Measurements from ENCODE around the gene RYR2.

RYR2 gene

DNA sequence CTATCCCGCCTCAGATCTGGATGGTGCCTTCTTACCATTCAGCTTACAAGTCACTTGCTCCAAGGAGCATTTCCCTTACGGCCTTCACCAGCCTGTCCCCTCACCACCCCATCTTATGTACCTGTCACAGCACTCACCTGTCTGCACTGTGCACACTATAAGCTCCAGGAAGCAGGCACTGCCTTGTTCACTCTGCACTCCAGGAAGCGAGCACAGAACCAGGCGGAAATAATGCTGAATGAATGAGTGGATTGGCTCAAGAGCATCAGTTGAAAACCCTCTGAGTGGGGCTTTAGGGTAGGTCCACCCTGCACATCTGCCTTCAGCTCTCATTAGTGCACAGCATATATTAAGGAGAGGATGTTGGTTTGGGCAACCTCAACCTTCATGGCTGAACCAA, 8.9 kb upstream of the RYR2 start:
- no peak for DNase-seq

DNA sequence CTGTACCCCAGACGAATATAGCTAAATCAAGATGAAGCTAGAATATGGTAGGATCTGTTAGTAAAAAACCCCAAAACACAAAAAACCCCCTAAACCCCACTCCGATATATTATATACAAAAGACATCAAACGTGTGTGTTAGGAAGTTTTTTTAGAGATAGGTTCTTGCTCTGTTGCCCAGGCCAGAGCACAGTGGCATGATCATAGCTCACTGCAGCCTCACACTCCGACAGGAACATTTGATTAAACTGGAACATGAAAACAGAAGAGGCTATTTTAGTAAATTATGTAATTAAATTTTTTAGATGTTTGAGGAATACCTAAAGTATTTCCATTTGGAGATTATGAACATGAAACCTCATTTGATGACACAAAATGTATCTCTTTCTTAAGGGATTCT, 8.2 kb upstream of the RYR2 start:
- no peak for DNase-seq

DNA sequence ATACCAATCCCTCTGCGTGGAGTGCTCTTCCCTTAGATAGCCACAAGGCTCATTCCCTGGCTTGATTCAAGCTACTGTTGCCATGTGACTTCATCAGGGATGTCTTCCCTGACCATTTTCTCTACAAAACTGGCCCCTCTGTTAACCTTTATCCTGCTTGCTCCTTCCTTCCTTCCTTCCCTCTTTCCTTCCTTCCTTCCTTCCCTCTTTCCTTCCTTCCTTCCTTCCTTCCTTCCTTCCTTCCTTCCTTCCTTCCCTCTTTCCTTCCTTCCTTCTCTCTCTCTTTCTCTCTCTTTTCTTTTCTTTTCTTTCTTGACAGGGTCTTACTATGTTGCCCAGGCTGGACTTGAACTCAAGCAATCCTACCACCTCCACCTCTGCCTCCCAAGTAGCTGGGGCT, 6.2 kb upstream of the RYR2 start:
- no peak for DNase-seq

DNA sequence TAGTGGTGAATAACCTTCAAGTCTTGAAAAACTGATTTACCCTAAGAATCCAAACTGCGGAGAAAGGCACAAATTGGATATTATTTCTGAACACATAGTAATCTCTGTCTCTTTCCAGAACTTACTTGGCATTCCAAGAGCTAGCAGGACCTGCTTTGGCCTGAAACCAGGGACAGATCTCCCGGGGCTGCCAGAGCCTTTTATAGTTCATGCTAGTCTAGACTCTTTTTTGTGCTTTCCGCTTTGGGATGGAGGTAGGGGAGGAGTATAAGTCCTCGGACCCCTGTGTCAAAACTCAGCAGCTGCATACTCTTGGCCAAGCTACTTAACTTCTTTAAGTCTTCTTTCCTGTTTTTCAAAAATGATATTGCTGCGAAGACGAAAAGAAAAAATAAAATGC, 3.8 kb upstream of the RYR2 start:
- no peak for DNase-seq

DNA sequence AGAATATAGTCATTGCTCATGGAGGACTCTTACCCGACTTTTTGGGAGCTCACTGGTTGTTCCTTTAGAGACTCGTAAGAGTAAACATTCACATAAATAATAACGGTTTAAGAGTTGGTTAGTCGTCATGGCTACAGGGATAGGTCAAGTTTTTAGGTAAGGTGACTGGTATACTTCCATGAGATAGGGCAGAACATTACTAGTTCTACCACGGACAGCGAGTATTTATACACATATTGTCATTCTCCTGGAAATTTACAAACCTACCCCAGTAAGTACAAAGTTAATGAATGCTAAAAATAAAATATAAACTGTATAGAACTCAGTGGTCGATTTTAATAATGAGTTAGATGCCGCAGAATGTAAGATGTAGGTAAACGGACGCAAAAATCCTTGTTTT, 1.2 kb upstream of the RYR2 start:
- no peak for DNase-seq

DNA sequence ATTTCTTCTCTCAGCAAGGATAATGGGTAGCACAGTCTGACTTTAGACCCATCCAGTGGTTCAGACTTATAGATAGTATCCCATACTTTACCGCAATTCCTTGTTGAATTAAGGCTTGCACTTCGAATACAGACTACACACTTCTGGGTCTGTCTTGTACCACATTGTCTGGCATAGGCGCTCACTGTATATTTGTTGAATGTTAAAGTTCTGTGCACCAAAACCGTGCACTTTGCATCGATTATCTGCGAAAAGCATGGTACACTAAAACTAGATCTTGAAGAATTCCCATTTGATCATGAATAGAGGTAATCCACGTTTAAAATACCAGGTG, 556 bp upstream of the RYR2 start:
- DNase-seq: no peak

DNA sequence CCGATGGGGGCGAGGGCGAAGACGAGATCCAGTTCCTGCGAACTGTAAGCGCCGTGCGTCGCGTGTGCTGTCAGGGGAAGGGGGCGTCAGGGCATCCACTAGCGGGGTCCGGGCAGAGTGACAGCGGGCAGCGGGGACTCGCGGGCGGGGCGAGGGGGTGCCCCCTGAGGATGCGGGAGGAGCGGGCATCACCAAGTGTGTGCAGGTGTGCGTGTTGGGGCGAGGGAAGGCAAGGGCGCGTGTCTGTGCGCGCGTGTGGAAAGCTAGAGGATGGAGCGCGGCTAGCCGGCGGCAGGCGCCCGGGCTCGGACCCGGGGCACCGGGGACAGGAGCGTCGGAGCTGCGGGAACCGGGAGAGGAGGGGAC, 525 bp downstream of the RYR2 start:
- DNase-seq: no peak

DNA sequence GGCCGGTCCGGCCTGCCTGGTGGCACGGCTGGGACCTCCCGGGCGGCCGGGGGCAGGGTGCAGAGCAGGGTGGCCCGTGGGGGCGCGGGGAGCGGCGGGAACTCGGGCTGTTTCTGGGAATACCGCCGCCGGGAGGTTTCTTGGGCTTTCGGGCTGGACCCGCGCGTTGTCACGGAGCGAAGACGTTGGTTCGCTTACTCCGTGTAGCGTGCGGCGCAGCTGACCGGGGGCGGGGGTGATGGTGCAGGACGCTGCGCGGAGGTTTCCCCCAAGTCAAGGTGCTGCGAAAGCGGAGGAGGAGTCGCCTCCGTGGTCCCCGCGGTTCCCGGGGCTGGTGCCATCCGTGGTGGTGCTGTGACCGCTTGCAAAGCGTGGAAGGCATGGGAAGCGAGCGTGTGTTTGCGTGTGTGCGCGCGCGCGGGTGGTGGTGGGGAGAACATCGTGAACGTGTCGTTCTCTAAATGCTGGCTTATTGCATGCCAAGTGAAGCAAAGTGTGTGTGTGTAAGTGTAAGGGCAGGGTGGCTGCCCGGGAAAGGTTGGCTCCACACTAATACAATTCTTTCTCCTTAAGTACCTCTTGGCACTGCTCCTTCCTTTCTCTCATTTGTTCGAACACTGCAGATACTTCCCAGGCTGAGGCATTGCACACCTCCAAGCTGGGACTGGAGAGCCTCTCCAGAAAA, 1.1 kb downstream of the RYR2 start:
- peak; percentile 16 to 19 for DNase-seq

DNA sequence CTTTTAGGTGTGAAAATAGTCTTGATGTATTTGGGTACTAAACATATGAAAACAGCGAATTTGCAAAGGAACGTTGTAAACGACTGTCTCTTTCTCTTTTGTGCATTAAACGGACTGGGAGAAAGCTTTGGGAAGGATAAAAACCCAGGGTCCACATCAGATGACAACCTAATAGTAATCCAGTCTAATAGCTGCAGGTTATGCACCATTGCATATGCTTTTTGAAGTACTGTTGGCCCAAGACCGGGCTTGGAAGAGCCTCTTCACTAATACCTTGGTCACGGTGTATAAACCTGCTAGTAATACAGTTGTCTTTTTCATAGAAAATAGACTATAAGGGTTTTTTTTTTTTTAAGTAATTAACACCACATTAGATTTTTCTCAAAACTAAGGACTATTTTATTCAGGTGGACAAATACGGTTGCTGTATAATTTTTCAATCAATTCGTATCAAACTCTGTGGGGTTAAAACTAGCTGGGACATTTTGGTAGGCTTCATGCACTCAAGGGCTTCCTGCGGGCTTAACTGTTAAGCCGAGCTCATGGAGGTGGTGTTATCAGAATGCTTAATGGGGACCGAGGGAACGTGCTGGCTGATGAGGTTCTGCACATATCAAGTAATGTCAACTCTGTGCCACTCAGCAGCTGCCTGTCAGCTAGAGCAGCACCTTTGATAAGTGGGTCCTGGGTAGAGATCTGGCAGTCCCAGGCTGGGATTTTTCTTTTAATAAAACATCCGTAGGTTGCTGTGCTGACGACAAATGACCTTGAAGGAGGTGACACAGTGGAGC, 2.1 kb downstream of the RYR2 start:
- no peak for DNase-seq

DNA sequence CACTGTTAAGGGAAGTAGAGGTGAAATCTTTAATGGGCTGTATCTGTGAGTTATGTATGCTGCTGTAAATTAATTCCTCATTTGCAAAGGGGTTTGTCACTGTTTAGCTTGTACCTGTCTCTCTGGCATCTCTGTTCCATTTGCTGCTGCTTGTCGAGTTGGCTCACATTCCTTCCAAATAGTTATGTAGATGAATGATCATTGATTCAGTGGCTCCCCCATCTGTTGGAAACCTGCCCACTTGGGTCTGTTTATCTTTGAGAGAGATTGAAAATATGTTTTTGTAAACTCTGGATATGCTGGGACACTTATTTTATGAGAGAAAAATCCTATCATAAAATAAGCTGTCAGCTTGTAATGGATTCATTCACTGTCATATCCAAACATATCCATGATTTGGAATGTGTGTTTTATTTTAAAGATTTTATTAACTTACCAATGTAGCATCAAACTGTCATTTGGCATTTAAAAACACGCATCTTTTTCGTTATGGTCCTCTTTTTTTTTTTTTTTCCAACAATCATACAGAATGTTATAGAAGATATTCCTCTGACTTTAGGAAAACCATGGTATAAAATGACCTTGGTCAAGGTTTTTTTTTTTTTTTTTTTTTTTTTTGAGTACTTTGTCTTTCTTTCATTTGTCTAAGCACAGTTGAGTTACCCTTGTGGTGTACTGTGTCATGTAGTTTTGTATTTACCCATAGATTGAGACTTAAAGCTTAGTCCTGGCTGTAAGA, 3.5 kb downstream of the RYR2 start:
- DNase-seq: no peak

DNA sequence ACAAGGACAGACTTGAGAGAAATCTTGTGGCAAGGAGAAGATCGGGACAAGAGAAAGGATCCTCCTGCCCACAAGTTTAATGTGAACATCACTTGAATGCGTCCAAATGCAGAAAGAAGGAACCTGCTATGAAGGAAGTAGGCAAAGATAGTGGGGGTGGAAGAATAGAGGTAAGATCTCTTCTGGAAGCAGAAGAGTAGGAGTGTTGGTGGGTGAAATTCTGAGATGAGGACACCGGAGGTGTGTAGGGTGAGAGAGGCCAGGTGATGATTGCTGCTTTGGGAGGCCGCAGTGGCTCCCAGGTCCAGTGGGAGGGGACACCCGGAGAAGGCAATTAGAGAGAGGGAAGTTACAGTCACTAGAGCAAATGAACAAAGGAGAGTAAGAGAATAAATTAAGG, 6.8 kb downstream of the RYR2 start:
- no peak for DNase-seq

DNA sequence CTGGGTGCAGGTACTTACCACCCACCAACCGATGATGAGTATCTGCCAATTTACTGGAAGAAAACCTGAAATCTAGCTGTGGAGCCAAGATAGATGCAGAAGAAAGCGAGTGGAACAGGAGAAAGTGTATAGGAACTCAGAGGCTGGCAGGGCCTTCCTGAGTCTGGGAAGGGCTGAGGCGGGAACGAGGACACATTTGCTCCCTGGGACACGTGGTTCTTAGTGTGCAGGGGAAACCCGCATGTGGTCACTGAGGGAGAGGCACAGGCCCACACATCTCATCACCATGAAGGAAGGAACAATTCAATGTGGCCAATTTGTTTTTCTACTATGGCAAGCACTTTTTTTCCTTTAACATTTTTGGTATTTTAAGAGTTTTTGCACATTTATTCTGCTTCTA, 8.2 kb downstream of the RYR2 start:
- no peak for DNase-seq

DNA sequence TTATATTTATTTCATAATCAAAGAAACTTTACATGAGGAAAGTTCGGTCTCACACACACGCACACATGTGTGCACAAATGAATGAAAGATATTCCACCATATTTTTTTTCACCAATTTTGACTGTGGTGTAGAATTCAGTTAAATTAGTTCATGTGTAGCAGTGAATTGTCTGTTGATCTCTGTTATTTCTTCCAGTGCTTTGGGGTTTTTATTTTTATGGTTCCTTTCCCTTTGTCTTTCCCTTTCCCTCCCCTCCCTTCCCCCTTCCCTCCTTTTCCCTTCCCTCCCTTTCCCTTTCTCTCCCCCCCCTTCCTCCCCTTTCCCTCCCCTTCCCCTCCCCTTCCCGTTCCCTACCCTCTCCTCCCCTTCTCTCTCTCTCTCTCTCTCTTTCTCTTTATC, 8.9 kb downstream of the RYR2 start:
- no peak for DNase-seq

DNA sequence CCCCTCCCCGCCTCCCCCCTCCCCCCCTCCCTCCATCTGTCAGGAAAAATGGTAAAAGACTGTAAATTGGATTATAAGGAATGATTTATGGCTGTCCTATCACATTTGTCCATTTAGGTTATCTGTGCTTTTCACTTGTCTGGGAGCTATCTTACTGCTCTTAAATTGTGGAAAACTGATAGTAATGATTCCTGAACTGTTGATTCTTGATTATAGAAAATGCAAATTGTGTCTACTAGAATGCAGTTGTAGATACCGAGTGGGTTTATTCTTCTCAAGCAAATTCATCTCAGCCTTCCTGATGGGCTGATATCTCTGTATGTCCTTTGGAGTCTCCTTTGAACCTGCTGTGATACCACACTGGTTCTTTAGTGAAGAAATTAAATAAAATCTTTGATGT, 12.3 kb downstream of the RYR2 start:
- DNase-seq: no peak

DNA sequence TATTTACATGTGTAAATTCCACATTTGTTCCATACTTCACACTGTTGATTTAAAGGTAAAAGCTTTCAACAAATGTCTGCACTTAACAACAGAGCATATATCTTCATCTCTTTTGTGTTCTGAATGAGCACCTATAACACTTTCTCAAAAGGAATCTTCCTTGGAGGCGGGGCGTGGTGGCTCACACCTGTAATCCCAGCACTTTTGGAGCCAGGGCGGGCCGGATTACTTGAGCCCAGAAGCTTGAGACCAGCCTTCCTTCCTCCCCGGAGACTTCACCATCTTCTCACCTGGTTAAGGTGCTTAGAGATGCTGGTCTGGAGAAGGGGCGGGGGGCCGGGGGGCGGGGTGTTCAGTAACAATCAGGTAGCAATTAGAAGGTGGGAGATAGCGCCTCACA, 16.5 kb downstream of the RYR2 start:
- no peak for DNase-seq

DNA sequence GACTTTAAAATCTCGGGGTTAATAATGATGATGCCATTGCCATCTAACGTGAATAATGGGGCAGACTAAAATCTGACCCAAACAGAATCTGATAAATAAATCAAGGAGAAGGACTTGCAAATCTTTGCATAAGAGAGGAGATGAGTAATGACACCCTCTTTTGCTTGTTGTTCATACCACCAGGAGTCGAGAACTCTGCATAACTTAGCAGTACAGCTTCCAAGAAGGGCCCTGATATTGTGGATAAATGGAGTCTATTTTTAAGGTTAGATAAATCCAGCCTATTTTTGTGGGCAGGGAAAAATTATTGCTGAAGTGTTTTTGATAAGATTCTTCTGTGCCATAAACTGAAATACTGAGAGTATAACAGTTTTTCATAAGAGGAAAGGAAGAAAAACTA, 17.3 kb downstream of the RYR2 start:
- no peak for DNase-seq

DNA sequence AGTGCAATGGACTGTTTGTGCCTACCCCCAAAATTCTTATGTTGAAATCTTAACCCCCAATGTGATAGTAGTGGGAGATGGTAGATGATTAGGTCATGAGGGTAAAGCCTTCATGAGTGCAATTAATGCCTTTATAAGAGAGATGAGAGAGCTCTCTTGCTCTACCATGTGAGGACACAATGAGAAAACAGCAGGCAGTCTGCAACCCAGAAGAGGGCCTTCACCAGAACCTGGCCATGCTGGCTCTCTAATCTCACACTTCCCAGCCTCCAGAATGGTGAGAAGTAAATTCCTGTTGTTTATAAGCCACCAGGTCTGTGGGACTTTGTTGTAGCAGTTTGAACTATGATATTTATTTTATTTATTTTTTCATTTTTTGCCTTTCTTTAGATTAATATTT, 21.0 kb downstream of the RYR2 start:
- DNase-seq: no peak

DNA sequence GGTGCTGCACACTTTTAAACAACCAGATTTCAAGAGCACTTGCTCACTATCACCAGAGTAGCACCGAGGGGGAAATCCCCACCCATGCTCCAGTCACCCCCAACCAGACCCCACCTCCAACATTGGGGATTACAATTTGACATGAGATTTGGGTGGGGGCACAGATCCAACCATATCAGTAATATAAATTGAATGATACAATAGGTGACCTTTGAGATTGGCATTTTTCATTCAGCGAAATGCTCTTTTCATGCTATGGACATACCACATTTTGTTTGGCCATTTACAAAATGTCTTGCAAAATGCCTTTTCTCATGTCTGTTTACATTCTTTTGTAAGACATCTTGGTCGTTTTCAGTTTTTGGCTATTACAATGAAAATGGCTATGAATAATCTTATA, 23.9 kb downstream of the RYR2 start:
- no peak for DNase-seq

DNA sequence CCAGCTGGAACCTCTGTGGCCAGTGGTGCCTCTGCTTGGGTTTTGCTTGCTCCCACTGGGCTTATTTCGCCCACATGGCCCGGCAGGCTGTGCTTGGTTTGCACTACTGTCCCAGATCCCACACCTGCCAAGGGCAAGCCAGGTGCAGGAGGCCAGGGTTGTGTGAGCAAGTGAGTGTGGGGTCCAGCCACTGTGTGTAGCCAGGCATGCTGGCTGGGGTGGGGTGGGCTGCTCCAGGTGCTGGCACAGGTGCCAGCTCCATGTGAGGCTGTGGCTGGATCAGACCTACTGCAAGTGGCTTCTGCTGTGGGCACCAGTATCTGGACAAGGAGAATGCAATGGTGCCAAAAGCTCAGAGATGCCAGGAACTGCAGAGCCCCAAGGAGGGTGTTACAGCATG, 28.5 kb downstream of the RYR2 start:
- no peak for DNase-seq

DNA sequence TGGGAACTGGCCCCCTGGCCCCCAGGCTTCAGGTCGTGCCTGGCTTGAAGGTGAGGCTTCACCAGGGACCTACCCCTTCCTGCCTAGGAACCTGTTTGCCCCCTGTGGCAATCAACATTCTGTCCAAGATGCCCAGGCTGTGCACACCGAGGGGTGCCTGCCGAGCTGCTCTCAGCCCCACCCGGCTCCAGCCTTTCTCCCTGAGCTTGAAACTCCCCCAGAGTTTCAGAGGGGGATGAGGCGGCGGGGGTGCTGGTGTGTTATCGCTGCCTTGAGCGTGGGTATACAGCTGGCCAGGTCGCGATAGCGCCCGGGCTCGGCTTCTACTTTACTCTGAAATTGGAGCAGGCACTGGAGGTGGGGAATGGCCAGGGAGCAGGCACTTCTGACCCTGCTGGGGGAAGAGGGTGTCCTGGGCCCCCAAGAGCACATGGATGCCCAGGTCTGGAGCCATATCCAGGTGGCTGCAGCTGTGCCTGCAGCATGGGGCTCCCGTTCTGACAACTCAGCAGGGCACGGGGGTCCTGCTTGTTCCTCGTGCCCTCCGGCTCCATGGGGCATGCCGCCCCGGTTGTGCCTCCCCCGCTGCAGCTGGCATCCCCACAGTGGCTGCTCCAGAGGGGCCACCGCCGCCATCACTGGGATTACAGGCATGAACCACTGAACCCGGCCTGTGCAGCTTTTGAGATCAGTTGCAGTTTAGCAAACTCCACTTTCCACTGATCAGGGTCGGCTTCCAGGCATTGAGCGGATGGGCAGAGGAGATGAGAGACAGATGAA, 29.8 kb downstream of the RYR2 start:
- no peak for DNase-seq

DNA sequence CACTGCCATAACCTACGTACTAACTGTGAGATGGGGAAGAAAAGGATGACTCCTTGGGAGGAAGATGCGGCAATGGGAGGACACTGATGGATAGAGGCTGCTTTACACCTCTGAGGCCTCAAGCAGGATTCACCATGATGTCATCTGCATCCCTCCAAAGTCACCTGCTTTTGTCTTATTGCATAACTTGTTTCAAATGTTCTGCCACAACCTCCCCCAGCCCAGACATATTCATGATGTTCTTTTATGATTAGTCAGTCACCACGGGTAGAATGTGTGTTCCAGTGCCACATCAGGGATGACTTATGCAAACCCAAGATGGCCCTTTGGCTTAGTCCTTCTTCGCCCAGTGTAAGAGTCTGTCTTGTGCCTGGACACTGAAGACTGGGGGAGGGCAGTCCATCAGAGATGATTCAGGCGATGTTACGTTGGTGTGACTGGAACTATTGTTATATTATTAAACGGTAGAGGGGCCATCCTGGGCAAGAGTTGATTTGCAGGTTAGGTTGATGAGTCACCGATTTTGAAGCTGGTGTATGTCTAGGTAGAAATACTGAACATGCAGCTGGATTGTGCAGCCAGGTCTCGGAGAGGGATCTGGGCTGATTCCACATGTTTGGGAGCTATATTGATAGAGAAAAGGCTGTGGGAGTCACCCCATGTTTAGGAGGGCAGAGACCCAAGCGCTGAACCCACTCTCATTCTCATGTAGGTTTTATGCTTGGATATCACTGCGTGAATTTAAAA, 32.6 kb downstream of the RYR2 start:
- DNase-seq: no peak

DNA sequence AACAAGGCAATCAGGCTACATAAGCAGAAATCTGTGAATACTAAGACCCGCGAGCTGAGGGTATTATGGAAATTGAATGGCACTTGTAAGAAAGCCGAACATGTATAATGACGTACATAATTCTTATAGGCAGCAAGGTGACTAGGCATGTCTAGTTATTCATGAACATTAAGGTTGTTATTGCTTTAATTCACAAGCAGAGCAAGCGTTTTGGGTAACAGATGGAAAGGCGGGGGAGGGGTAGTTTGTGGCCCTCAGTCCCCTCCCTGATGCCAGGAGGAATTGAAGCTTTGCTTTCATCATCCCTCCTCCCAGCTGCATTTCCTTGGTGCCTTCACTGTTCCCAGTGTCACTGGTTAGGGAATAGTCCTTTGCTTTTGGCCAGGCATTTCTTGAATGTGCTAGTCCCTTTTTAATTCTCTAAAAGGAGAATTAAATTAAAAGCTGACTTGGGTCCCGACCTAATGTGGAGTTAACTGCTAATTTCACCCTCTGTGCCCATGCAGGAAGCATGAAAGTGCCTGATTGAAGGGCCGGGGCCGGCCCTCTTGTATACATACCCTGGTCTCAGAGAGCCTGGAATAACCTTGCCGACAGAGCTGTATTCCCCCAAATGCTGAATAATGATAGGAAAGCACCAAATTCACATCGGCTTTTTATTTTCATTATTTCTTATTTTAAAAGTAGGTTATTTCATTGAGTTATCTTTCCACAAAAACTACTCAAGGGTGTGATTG, 42.5 kb downstream of the RYR2 start:
- DNase-seq: no peak

Measured in activated T-cell treated with anti-CD3 and anti-CD28 coated beads, Interleukin-2, amount 50 U/mL, for 48 hours (primary cell).